HCT116 (cell line): Measurements from ENCODE around the gene HECW1. TPM values are rescaled to one million over a fixed set of nuclear protein-coding genes. Genes with fewer than 3 reads are reported as not detected.

Experiments used
- ATAC-seq: fragments of 200-7000 bp; cut with Tn5 transposase; 2 replicates; pipeline ENCODE4 v1.9.1; 2020; ENCODE audit warnings: mild to moderate bottlenecking, moderate library complexity
- BruUV-seq: library from RNA; stranded (reverse); fragments of 400-500 nt; replicated peaks from 2 replicates; lab custom pipeline; 2021; lab: Mats Ljungman, UMichigan
- CTCF ChIA-PET: fragments of 300-600 bp; sonication (Branson Sonifier 250); formaldehyde crosslinking; loops from one replicate; lab custom pipeline; 2021; ENCODE audit warnings: antibody characterized with exemption; lab: Charles Lee
- POLR2A ChIA-PET: fragments of 300-600, 350-600 bp; sonication (Branson Sonifier 250); formaldehyde crosslinking; loops from one replicate; lab custom pipeline; 2021; ENCODE audit warnings: antibody characterized with exemption; lab: Charles Lee
- RAD21 ChIA-PET, 2 experiments: fragments of 300-600 bp; sonication (Branson Sonifier 250); formaldehyde crosslinking; loops; one replicate each; lab custom pipeline; 2023; ENCODE audit warnings: low total read pairs in 2 of 2; ENCODE audit not compliant: uncharacterized antibody in 2 of 2, unreplicated experiment in 2 of 2, low non-redundant PET in 1 of 2; lab: Charles Lee
- DNase-seq: peaks from one replicate; pipeline ENCODE4 v3.0.0-alpha.2; 2010; ENCODE audit warnings: low read depth, low spot score
- H2AFZ ChIP-seq: fragments of 200-600 bp; shearing (Covaris generic), sonication (generic); 2 replicates; pipeline ENCODE4 v1.6.1; 2017; ENCODE audit warnings: low read depth, mixed run types, mixed read lengths, antibody characterized with exemption, low read length; ENCODE audit not compliant: poor library complexity, severe bottlenecking
- H3K27ac ChIP-seq: 2 replicates; pipeline ENCODE4 v1.5.1; 2012; ENCODE audit warnings: low read depth, low read length
- H3K27me3 ChIP-seq: fragments of 200-600 bp; sonication (generic); 2 replicates; pipeline ENCODE4 v1.6.1; 2016; ENCODE audit warnings: mixed run types, low read length, mixed read lengths; ENCODE audit not compliant: insufficient read depth
- H3K36me3 ChIP-seq, 2 experiments: fragments of 200-500 bp in 1 of 2; fragments of 200-600 bp in 1 of 2; sonication (Bioruptor generic) in 1 of 2; sonication (generic) in 1 of 2; 2 replicates each; pipeline versions ENCODE4 v1.5.1 to v1.6.1; 2014 to 2016; ENCODE audit warnings: low read length in 2 of 2, inconsistent platforms in 1 of 2, mixed read lengths in 1 of 2, mixed run types in 1 of 2; ENCODE audit not compliant: insufficient read depth in 2 of 2, control insufficient read depth in 1 of 2
- H3K4me1 ChIP-seq, 2 experiments: fragments of 200-600 bp in 1 of 2; sonication (generic) in 1 of 2; 2 replicates each; pipeline versions ENCODE4 v1.5.1 to v1.6.1; 2012 to 2017; ENCODE audit warnings: low read length in 2 of 2, inconsistent platforms in 1 of 2, mild to moderate bottlenecking in 1 of 2, mixed read lengths in 1 of 2, mixed run types in 1 of 2, moderate library complexity in 1 of 2; ENCODE audit not compliant: insufficient read depth in 2 of 2, control insufficient read depth in 1 of 2
- H3K4me2 ChIP-seq: fragments of 200-600 bp; sonication (generic); 2 replicates; pipeline ENCODE4 v1.6.1; 2017; ENCODE audit warnings: mixed run types, low read length, mixed read lengths
- H3K4me3 ChIP-seq, 2 experiments: fragments of 200-600 bp in 1 of 2; sonication (generic) in 1 of 2; replicated peaks in 1 of 2; 2 replicates each; pipeline ENCODE4 v1.5.1; 2011 to 2016; ENCODE audit warnings: low read length in 2 of 2, control low read depth in 1 of 2, low read depth in 1 of 2, mild to moderate bottlenecking in 1 of 2, mixed read lengths in 1 of 2, mixed run types in 1 of 2
- H3K79me2 ChIP-seq: fragments of 200-600 bp; sonication (generic); 2 replicates; pipeline ENCODE4 v1.6.1; 2017; ENCODE audit warnings: mild to moderate bottlenecking, mixed run types, low read length, moderate library complexity, mixed read lengths; ENCODE audit not compliant: insufficient read depth
- H3K9ac ChIP-seq: fragments of 200-600 bp; sonication (generic); 2 replicates; pipeline ENCODE4 v1.6.1; 2016; ENCODE audit warnings: low read length, mixed read lengths
- H3K9me2 ChIP-seq: fragments of 200-600 bp; sonication (generic), shearing (Covaris generic); 2 replicates; pipeline ENCODE4 v1.6.1; 2017; ENCODE audit warnings: mixed run types, mild to moderate bottlenecking, moderate library complexity; ENCODE audit not compliant: insufficient read depth
- H3K9me3 ChIP-seq, 2 experiments: fragments of 200-500 bp in 1 of 2; fragments of 200-600 bp in 1 of 2; sonication (Bioruptor generic) in 1 of 2; sonication (generic) in 1 of 2; 2 replicates each; pipeline ENCODE4 v1.6.1; 2014 to 2017; ENCODE audit warnings: low read length in 2 of 2, mixed read lengths in 2 of 2, inconsistent platforms in 1 of 2, low read depth in 1 of 2, mild to moderate bottlenecking in 1 of 2, mixed run types in 1 of 2, moderate library complexity in 1 of 2; ENCODE audit not compliant: control insufficient read depth in 1 of 2, insufficient read depth in 1 of 2
- H4K20me1 ChIP-seq: fragments of 200-600 bp; sonication (generic), shearing (Covaris generic); 2 replicates; pipeline ENCODE4 v1.6.1; 2017; ENCODE audit warnings: mixed run types, mild to moderate bottlenecking, moderate library complexity; ENCODE audit not compliant: insufficient read depth
- CEBPB ChIP-seq: IDR thresholded peaks from 2 replicates; pipeline ENCODE4 v1.6.1; 2012; ENCODE audit warnings: low read depth
- ELF1 ChIP-seq: IDR thresholded peaks from 2 replicates; pipeline ENCODE4 v1.6.1; 2012; ENCODE audit warnings: low read depth, borderline replicate concordance
- JUND ChIP-seq: IDR thresholded peaks from 2 replicates; pipeline ENCODE4 v1.6.1; 2012
- POLR2A ChIP-seq: IDR thresholded peaks from 2 replicates; pipeline ENCODE4 v1.7.0; 2011; ENCODE audit warnings: borderline replicate concordance; ENCODE audit not compliant: insufficient read depth, insufficient read length; ENCODE audit errors: extremely low read depth
- RAD21 ChIP-seq: IDR thresholded peaks from 2 replicates; pipeline ENCODE4 v1.6.1; 2012; ENCODE audit warnings: low read depth, mild to moderate bottlenecking
- SP1 ChIP-seq: IDR thresholded peaks from 2 replicates; pipeline ENCODE4 v1.6.1; 2012; ENCODE audit warnings: low read depth
- SRF ChIP-seq: IDR thresholded peaks from 2 replicates; pipeline ENCODE4 v1.6.1; 2012; ENCODE audit warnings: low read depth
- ZFX ChIP-seq: fragments of 450-650 bp; IDR thresholded peaks from 2 replicates; pipeline ENCODE4 v1.6.1; 2017
- intact Hi-C: fragments of 100-400 bp; cut with micrococcal nuclease; formaldehyde crosslinking; loops from 2 replicates; pipeline ENCODE4 v1.10.0; 2022
- total RNA-seq: library from RNA; stranded (reverse); gene quantifications from one replicate; pipeline ENCODE4 v1.2.1, GENCODE V29; 2021; ENCODE audit not compliant: unreplicated experiment
- TF ChIP-seq, protein P1 (sequence below): IDR thresholded peaks from 2 replicates; pipeline ENCODE4 v1.6.1; 2012
- TF ChIP-seq, protein P2 (sequence below): IDR thresholded peaks from 2 replicates; pipeline ENCODE4 v1.6.1; 2012; ENCODE audit warnings: low read depth

Gene HECW1
- total RNA-seq, 1 experiment from 2014 or later, result 5.6 TPM

DNA sequence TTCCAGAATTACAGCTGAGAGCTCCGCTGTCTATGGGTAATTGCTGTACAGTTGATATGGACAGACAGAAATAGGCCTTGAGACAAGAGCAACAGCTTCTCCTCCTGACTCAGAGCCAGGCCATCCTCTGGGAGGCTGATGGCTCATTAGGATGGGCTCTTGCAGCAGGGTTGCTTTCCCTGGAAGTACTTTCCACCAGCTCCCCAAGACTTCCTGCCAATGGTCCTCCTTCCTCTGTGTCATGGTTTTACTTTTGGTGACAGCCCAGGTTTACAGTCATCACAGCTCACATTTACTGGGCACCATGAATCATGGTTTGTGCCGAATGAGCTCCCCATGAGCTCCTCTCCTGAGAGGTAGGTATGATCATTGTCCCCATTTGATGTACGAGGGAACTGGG lies 131.8 kb downstream of the HECW1 start:
- no peak for DNase-seq
- Histone ChIP-seq H3K4me2 (no peak overlapping the region), H3K27me3 (no peaks in the 10 kb centered on the region), H3K27ac (no peak overlapping the region), H3K4me1 (peaks cover 3 to 10% of the 10 kb centered on the region in 2 experiments; a peak in 3 of 4 replicates), H3K4me3 (no peak overlapping the region), H2AFZ (no peak overlapping the region), H3K36me3 (no peaks in the 10 kb centered on the region), H3K79me2 (no peaks in the 10 kb centered on the region), H3K9ac (no peak overlapping the region), H3K9me3 (no peaks in the 10 kb centered on the region), H3K9me2 (no peaks in the 10 kb centered on the region), H4K20me1 (no peaks in the 10 kb centered on the region)
- CTCF ChIA-PET, result no interaction called here
- no peak for ATAC-seq
- intact Hi-C loops, result no loop called here
- RAD21 ChIA-PET, result no interaction called here
- TF ChIP-seq SP1 (no peak), SRF (no peak), JUND (no peak), POLR2A (no peak), CEBPB (no peak), ELF1 (no peak), ZFX (no peak), RAD21 (no peak)
- TF ChIP-seq, protein P1, sequence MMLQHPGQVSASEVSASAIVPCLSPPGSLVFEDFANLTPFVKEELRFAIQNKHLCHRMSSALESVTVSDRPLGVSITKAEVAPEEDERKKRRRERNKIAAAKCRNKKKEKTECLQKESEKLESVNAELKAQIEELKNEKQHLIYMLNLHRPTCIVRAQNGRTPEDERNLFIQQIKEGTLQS, result no peak
- TF ChIP-seq, protein P2, sequence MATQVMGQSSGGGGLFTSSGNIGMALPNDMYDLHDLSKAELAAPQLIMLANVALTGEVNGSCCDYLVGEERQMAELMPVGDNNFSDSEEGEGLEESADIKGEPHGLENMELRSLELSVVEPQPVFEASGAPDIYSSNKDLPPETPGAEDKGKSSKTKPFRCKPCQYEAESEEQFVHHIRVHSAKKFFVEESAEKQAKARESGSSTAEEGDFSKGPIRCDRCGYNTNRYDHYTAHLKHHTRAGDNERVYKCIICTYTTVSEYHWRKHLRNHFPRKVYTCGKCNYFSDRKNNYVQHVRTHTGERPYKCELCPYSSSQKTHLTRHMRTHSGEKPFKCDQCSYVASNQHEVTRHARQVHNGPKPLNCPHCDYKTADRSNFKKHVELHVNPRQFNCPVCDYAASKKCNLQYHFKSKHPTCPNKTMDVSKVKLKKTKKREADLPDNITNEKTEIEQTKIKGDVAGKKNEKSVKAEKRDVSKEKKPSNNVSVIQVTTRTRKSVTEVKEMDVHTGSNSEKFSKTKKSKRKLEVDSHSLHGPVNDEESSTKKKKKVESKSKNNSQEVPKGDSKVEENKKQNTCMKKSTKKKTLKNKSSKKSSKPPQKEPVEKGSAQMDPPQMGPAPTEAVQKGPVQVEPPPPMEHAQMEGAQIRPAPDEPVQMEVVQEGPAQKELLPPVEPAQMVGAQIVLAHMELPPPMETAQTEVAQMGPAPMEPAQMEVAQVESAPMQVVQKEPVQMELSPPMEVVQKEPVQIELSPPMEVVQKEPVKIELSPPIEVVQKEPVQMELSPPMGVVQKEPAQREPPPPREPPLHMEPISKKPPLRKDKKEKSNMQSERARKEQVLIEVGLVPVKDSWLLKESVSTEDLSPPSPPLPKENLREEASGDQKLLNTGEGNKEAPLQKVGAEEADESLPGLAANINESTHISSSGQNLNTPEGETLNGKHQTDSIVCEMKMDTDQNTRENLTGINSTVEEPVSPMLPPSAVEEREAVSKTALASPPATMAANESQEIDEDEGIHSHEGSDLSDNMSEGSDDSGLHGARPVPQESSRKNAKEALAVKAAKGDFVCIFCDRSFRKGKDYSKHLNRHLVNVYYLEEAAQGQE, result no peak
- POLR2A ChIA-PET, result no interaction called here
- no TSS peak for BruUV-seq
